Right cardiac atrium (tissue), 5 donors: ENCODE data around the gene RHOC. TPM values are rescaled to one million over a fixed set of nuclear protein-coding genes. Genes with fewer than 3 reads are reported as not detected.
"Not testable (repeated sequence)": the region's sequence is repeated elsewhere in the genome, so short reads cannot be mapped to it uniquely, and the experiment has no call there.

Experiments used
- ATAC-seq, 2 donors: fragments of 200-7000 bp; cut with Tn5 transposase; one replicate each; pipeline versions ENCODE4 v1.8.0 to v1.9.1; 2020; ENCODE audit warnings: moderate library complexity in 2 of 2, mild to moderate bottlenecking in 1 of 2
- DNase-seq, 3 donors: peaks; one replicate each; pipeline ENCODE4 v3.0.0-alpha.2; 2020
- H3K27ac ChIP-seq: one replicate; pipeline ENCODE4 v1.5.1; 2013; ENCODE audit warnings: mild to moderate bottlenecking, low read length, control low read depth, moderate library complexity
- H3K27me3 ChIP-seq: one replicate; pipeline ENCODE4 v1.6.1; 2013; ENCODE audit not compliant: control insufficient read depth, insufficient read depth
- H3K4me1 ChIP-seq: one replicate; pipeline ENCODE4 v1.6.1; 2013; ENCODE audit warnings: low read length; ENCODE audit not compliant: control insufficient read depth, insufficient read depth
- H3K4me3 ChIP-seq: one replicate; pipeline ENCODE4 v1.5.1; 2013; ENCODE audit warnings: low read length, control low read depth
- H3K9me3 ChIP-seq: one replicate; pipeline ENCODE4 v1.6.1; 2013; ENCODE audit warnings: low read length; ENCODE audit not compliant: control insufficient read depth
- WGBS: extraction: QIAGEN DNeasy Blood & Tissue Kit; methylation state at CpG from one replicate; pipeline ENCODE4 v1.1.7; 2013; 5-methylcytosine and 5-hydroxymethylcytosine counted together
- intact Hi-C, 4 donors: fragments of 100-400 bp; cut with DNase I; formaldehyde crosslinking; loops; one replicate each; pipeline versions ENCODE4 v1.11.0 to v1.14.0; 2022 to 2023
- polyA plus RNA-seq: library from polyadenylated mRNA; stranded (reverse); fragments of 200-250 nt; gene quantifications from one replicate; pipeline ENCODE4 v1.2.3, GENCODE V29; 2013
- total RNA-seq, 4 donors: library from RNA; stranded (reverse); fragmentation: NEBNext Ultra II Directional; extraction: Animal tissue kit (Norgen Biotek cat#: 25700); gene quantifications; one replicate each; pipeline ENCODE4 v1.2.1, GENCODE V29; 2021
- donor health status: healthy with polysubstance abuse.
- donor health status: DM: no; HTN: yes; CAD: no.
- donor health status: DM: no; HTN: no; CAD: no.
- donor health status: DM: no; HTN: yes; CAD: no; lungs with severe emphysema.
- donor health status: DM: yes; HTN: yes; CAD: no.

RHOC gene
- total and polyA plus RNA-seq, 5 donors: 169 to 262 (median 212) TPM

- intact Hi-C loops: loop anchor here in 2 of 4 donors (5.0 to 10.0 kb wide), 2 partner anchors 316 to 338 kb away; no protein-coding TSS in a partner anchor
These were observed 22.1 kb upstream of the RHOC start for GRCh38 chr1:112729011-112729410.

DNA sequence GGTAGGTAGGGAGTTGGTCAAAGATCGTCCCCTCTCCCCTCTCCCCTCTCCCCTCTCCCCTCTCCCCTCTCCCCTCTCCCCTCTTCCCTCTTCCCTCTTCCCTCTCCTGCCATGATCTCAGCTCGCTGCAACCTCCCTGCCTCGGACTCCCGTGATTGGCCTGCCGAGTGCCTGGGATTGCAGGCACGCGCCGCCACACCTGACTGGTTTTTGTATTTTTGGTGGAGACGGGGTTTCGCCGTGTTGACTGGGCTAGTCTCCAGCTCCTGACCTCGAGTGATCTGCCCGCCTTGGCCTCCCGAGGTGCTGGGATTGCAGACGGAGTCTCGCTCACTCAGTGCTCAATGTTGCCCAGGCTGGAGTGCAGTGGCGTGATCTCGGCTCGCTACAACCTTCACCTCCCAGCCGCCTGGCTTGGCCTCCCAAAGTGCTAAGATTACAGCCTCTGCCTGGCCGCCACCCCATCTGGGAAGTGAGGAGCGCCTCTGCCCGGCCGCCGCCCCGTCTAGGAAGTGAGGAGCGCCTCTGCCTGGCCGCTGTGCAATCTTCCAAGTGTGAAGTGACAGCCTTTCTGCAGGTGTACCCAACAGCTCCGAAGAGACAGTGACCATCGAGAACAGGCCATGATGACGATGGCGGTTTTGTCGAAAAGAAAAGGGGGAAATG is 21.5 kb upstream of the RHOC start:
- WGBS: 94% methylated on average over 33 of the region's 33 CpGs
- not testable (repeated sequence) for H3K4me1 ChIP-seq, H3K27ac ChIP-seq, H3K27me3 ChIP-seq, H3K9me3 ChIP-seq, DNase-seq, H3K4me3 ChIP-seq, ATAC-seq
- intact Hi-C loops: loop anchor here in 2 of 4 donors (5.0 to 10.0 kb wide), 2 partner anchors 316 to 339 kb away; no protein-coding TSS in a partner anchor

More at GRCh38 chr1:112729011-112729410, 22.1 kb upstream of the RHOC start:
- H3K27ac ChIP-seq, H3K9me3 ChIP-seq, ATAC-seq, H3K27me3 ChIP-seq, H3K4me1 ChIP-seq, H3K4me3 ChIP-seq, DNase-seq: not testable (repeated sequence)
- WGBS: 67% methylated on average over 3 of the region's 3 CpGs

DNA sequence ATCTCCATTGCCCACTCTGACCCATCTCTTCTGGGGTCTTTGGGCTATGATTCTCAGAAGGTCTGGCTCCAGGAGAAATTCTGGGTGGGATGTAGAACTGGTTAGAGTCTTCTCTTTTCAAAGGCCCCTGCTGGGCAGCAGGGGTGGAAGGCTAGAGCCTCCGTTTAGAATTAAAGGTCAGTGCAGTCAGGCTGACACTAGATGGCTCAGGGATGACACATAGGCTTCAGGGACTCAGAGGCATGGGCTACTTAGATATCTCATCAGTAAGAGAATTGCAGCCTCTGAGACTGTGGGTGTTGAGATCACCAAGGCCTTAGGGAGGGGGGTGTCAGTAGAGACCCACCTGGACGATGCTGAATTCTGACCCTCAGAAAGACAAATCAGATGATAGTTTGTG is 20.8 kb upstream of the RHOC start:
- Histone ChIP-seq H3K4me1 (no peaks in the 10 kb centered on the region), H3K9me3 (no peaks in the 10 kb centered on the region), H3K4me3 (no peak overlapping the region), H3K27ac (no peak overlapping the region), H3K27me3 (no peaks in the 10 kb centered on the region)
- no peak for DNase-seq
- WGBS: 66% methylated on average over 2 of the region's 2 CpGs
- ATAC-seq: no peak
- intact Hi-C loops: loop anchor here in 2 of 4 donors (5.0 to 10.0 kb wide), 2 partner anchors 317 to 340 kb away; no protein-coding TSS in a partner anchor

DNA sequence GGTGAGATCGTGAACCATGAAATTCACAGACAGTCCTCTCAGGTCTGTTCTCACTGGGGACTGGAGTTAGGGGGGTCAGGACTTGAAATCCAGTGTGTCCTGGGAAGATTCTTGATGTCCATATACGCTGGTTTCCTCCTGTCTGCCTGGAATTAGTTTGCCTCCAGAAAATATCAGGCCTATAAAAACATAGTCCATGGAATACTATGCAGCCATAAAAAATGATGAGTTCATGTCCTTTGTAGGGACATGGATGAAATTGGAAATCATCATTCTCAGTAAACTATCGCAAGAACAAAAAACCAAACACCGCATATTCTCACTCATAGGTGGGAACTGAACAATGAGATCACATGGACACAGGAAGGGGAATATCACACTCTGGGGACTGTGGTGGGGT is 17.3 kb upstream of the RHOC start:
- 94% methylated on average over 2 of the region's 4 CpGs for WGBS
- ATAC-seq: not testable (repeated sequence)

DNA sequence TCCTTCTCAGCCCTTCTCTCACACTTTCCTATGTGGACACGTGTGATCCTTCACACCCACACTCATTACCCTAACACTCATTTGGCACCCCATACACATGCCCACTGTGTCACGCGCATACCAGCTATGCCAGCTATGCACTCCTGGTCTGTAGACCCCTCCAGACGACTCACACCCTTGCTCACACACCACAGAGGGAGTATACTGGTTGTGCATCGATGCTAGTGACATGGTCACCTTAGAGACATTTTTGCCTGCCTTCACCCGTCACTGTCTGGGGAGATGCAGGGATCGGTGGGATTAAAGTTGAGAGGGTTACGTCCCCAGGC is 16.5 kb upstream of the RHOC start:
- DNase-seq: no peak
- intact Hi-C loops: loop anchor here in 1 of 4 donors (10.0 kb wide), 1 partner anchor 321 kb away; no protein-coding TSS in a partner anchor
- WGBS: 71% methylated on average over 8 of the region's 8 CpGs

More for the DNA sequence above, 17.3 kb upstream of the RHOC start:
- not testable (repeated sequence) for H3K27ac ChIP-seq, H3K9me3 ChIP-seq, H3K27me3 ChIP-seq, H3K4me1 ChIP-seq, DNase-seq, H3K4me3 ChIP-seq
- intact Hi-C loops: loop anchor here in 1 of 4 donors (10.0 kb wide), 1 partner anchor 321 kb away; no protein-coding TSS in a partner anchor

GRCh38 chr1:112722601-112723510 is 15.9 kb upstream of the RHOC start:
- intact Hi-C loops: loop anchor here in 1 of 4 donors (10.0 kb wide), 1 partner anchor 322 kb away; no protein-coding TSS in a partner anchor
- ATAC-seq: peak; percentile 49 to 50
- Histone ChIP-seq H3K27ac (no peak overlapping the region), H3K4me3 (no peak overlapping the region), H3K27me3 (no peaks in the 10 kb centered on the region), H3K9me3 (no peaks in the 10 kb centered on the region), H3K4me1 (no peaks in the 10 kb centered on the region)
- 14% methylated on average over 35 of the region's 35 CpGs for WGBS
- no peak for DNase-seq

More for the DNA sequence above, 16.5 kb upstream of the RHOC start:
- Histone ChIP-seq H3K4me3 (no peak overlapping the region), H3K27me3 (no peaks in the 10 kb centered on the region), H3K27ac (no peak overlapping the region), H3K4me1 (no peaks in the 10 kb centered on the region), H3K9me3 (no peaks in the 10 kb centered on the region)
- ATAC-seq: no peak

- 54% methylated on average over 10 of the region's 10 CpGs for WGBS
- Histone ChIP-seq H3K27me3 (no peaks in the 10 kb centered on the region), H3K9me3 (no peaks in the 10 kb centered on the region), H3K4me3 (no peak overlapping the region), H3K4me1 (no peaks in the 10 kb centered on the region), H3K27ac (no peak overlapping the region)
- intact Hi-C loops: loop anchor here in 1 of 4 donors (10.0 kb wide), 1 partner anchor 323 kb away; no protein-coding TSS in a partner anchor
- DNase-seq (no peak), ATAC-seq (no peak)
These were observed 15.1 kb upstream of the RHOC start for GRCh38 chr1:112721966-112722524.

DNA sequence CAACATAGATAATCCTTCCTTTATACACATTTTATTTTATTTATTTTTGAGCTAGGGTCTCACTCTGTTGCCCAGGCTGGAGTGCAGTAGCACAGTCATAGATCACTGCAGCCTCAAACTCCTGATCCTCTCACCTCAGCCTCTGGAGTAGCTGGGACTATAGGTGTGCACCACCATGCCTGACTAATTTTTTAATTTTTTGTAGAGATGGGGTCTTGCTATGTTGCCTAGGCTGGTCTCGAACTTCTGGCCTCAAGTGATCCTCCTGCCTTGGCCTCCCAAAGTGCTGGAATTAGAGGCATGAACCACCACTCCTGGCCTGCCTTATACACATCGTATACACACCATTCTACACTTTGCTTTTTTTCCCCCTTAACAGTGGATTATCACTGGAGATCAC is 14.4 kb upstream of the RHOC start:
- H3K9me3 ChIP-seq, DNase-seq, H3K27ac ChIP-seq, H3K27me3 ChIP-seq, H3K4me3 ChIP-seq, H3K4me1 ChIP-seq, ATAC-seq: not testable (repeated sequence)
- intact Hi-C loops: loop anchor here in 1 of 4 donors (10.0 kb wide), 1 partner anchor 324 kb away; no protein-coding TSS in a partner anchor
- WGBS: 94% methylated on average over 2 of the region's 2 CpGs

DNA sequence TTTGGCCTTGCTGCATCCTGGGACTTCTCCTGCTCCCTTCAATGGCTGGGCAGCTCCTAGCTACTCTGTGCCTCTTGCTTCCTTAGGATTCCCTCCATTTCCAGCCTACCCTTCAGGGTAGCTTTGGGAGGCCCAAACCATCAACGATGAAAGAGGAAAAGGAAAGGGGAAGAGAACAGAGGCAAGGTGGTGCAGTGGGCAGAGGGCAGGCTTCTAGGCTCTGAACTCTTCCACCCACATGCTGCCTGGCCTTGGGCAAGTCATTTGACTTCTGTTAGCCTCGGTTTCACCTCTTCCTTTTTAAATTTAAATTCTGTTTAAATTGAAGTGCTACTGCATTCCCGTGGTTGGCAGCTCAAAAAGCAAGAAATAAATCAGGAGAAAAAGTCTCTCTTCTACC is 13.9 kb upstream of the RHOC start:
- DNase-seq (no peak), ATAC-seq (no peak)
- Histone ChIP-seq H3K27ac (no peak overlapping the region), H3K4me3 (no peak overlapping the region), H3K9me3 (no peaks in the 10 kb centered on the region), H3K4me1 (no peaks in the 10 kb centered on the region), H3K27me3 (no peaks in the 10 kb centered on the region)
- WGBS: 69% methylated on average over 3 of the region's 3 CpGs
- intact Hi-C loops: loop anchor here in 1 of 4 donors (10.0 kb wide), 1 partner anchor 324 kb away; no protein-coding TSS in a partner anchor

- ATAC-seq (no peak), DNase-seq (no peak)
- Histone ChIP-seq H3K9me3 (no peaks in the 10 kb centered on the region), H3K4me1 (no peaks in the 10 kb centered on the region), H3K27me3 (no peaks in the 10 kb centered on the region), H3K4me3 (no peak overlapping the region), H3K27ac (no peak overlapping the region)
- WGBS: 96% methylated on average over 2 of the region's 2 CpGs
- intact Hi-C loops: loop anchor here (2.0 to 10.0 kb wide), 4 partner anchors 83 to 325 kb away; no protein-coding TSS in a partner anchor
These were observed 12.8 kb upstream of the RHOC start for GRCh38 chr1:112719706-112720105.
